Nephron (organoid): ENCODE measurements around the gene PTPRN2.
"Not testable (repeated sequence)": the region's sequence is repeated elsewhere in the genome, so short reads cannot be mapped to it uniquely, and the experiment has no call there.

Experiments used
- H3K27ac Mint-ChIP-seq, 3 experiments: 2 replicates each; pipeline ENCODE4 v1.8.0; 2020; ENCODE audit warnings: mixed read lengths in 3 of 3, mild to moderate bottlenecking in 2 of 3, moderate library complexity in 1 of 3
- H3K27me3 Mint-ChIP-seq: 2 replicates; pipeline ENCODE4 v1.8.0; 2021; ENCODE audit warnings: low read depth, mild to moderate bottlenecking, moderate library complexity, mixed read lengths
- H3K36me3 Mint-ChIP-seq: 2 replicates; pipeline ENCODE4 v1.8.0; 2020; ENCODE audit warnings: low read depth, mixed read lengths
- H3K4me1 Mint-ChIP-seq: 2 replicates; pipeline ENCODE4 v1.8.0; 2020; ENCODE audit warnings: mixed read lengths
- H3K4me3 Mint-ChIP-seq, 3 experiments: 2 replicates each; pipeline ENCODE4 v1.8.0; 2020; ENCODE audit warnings: mild to moderate bottlenecking in 3 of 3, mixed read lengths in 3 of 3, moderate library complexity in 2 of 3
- H3K9me3 Mint-ChIP-seq: 2 replicates; pipeline ENCODE4 v1.8.0; 2020; ENCODE audit warnings: mixed read lengths
- CTCF ChIP-seq, 3 experiments: fragments of 200-600 bp; sonication (generic); IDR thresholded peaks; one replicate each; pipeline ENCODE4 v1.5.0; 2021; ENCODE audit warnings: antibody characterized with exemption in 3 of 3; ENCODE audit not compliant: unreplicated experiment in 3 of 3

Gene PTPRN2

GRCh38 chr7:158049271-158049670 lies 538.4 kb downstream of the PTPRN2 start:
- Mint-ChIP-seq H3K27ac (no peak overlapping the region), H3K9me3 (no peaks in the 10 kb centered on the region), H3K4me3 (no peak overlapping the region), H3K36me3 (no peaks in the 10 kb centered on the region), H3K4me1 (no peaks in the 10 kb centered on the region), H3K27me3 (peaks cover 11% of the 10 kb centered on the region)
- no peak for TF ChIP-seq CTCF (IDR thresholded peaks at IDR 0.05; ENCODE audit: unreplicated experiment in 3 of 3)

- Mint-ChIP-seq H3K4me3 (no peak overlapping the region), H3K9me3 (no peaks in the 10 kb centered on the region), H3K36me3 (no peaks in the 10 kb centered on the region), H3K27me3 (peaks cover 11% of the 10 kb centered on the region), H3K4me1 (no peaks in the 10 kb centered on the region), H3K27ac (no peak overlapping the region)
- TF ChIP-seq CTCF (IDR thresholded peaks at IDR 0.05; ENCODE audit: unreplicated experiment in 3 of 3), result no peak
These were observed 539.1 kb downstream of the PTPRN2 start for GRCh38 chr7:158048569-158048968.

- Mint-ChIP-seq H3K4me1 (no peaks in the 10 kb centered on the region), H3K27ac (no peak overlapping the region), H3K36me3 (no peaks in the 10 kb centered on the region), H3K4me3 (no peak overlapping the region), H3K27me3 (peaks cover 7% of the 10 kb centered on the region), H3K9me3 (no peaks in the 10 kb centered on the region)
- TF ChIP-seq CTCF (IDR thresholded peaks at IDR 0.05; ENCODE audit: unreplicated experiment in 3 of 3), result no peak
These were observed 540.1 kb downstream of the PTPRN2 start for GRCh38 chr7:158047391-158048059.

GRCh38 chr7:158046246-158046645 lies 541.4 kb downstream of the PTPRN2 start:
- not testable (repeated sequence) for H3K27me3 Mint-ChIP-seq, H3K9me3 Mint-ChIP-seq, H3K36me3 Mint-ChIP-seq, H3K27ac Mint-ChIP-seq, H3K4me3 Mint-ChIP-seq, H3K4me1 Mint-ChIP-seq

GRCh38 chr7:158044482-158044823 lies 543.2 kb downstream of the PTPRN2 start:
- Mint-ChIP-seq H3K4me3 (no peak overlapping the region), H3K27ac (no peak overlapping the region)

More at GRCh38 chr7:158044482-158044823, 543.2 kb downstream of the PTPRN2 start:
- no peak for TF ChIP-seq CTCF (IDR thresholded peaks at IDR 0.05; ENCODE audit: unreplicated experiment in 3 of 3)
- H3K4me1 Mint-ChIP-seq, result no peaks in the 10 kb centered on the region
- H3K36me3 Mint-ChIP-seq, result no peaks in the 10 kb centered on the region
- H3K9me3 Mint-ChIP-seq, result peaks cover 15% of the 10 kb centered on the region
- H3K27me3 Mint-ChIP-seq, result peaks cover 7% of the 10 kb centered on the region
